ENCODE results near the gene PTK6. TPM values are rescaled to one million over a fixed set of nuclear protein-coding genes. Genes with fewer than 3 reads are reported as not detected.

The PTK6 gene
- total and polyA plus RNA-seq, 2 of the 13 experiments (the other 11 are each of a cell fraction or from before 2014, with no cell fraction given), result 0.08 TPM; not detected in 1

DNA sequence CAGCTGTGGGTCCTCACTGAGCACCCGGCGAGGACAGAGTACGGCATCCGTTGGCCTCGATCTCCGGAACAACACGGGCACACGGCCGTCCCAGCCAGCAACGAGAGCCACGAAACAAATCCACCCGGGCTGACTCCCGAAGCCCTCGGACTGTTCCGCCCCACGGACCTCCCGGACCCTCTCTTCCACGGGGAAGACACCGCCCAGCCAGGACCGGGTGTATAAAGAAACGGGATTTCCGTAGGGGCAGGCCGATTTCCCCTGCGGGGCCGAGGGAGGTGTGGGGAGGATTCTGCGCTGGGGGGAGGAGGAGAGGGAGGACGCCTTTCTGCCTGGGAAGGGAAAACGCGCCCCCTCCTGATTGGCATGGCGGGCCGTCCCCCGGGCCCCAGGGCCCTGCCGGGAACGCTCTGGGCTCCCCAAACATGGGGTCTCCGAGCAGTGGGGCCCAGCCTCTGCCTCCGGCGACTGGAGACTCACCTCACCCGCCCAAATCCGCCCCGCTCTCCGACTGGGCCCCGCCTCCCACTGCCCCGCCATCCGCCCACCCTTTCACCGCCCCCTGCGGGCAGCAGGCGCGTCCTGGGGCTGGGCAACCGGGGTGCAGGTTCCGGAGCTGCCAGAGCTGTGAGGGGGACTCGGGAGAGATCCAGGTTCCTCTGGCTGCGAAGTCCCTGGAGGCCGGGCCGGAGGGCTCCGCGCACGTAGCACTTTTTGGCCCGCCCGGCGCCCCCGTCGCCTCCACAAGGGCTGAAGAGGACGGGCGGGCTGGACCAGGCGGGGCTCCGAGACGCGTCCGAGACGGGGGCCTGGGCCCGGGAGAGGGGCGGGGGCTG, 17.3 kb downstream of the PTK6 start (continued):
- TF ChIP-seq HMG20B (CRISPR knock-in tag; conservative IDR thresholded peaks at IDR 0.05), result no peak
- TF ChIP-seq, protein P1, sequence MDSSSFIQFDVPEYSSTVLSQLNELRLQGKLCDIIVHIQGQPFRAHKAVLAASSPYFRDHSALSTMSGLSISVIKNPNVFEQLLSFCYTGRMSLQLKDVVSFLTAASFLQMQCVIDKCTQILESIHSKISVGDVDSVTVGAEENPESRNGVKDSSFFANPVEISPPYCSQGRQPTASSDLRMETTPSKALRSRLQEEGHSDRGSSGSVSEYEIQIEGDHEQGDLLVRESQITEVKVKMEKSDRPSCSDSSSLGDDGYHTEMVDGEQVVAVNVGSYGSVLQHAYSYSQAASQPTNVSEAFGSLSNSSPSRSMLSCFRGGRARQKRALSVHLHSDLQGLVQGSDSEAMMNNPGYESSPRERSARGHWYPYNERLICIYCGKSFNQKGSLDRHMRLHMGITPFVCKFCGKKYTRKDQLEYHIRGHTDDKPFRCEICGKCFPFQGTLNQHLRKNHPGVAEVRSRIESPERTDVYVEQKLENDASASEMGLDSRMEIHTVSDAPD (CRISPR knock-in tag; IDR thresholded peaks at IDR 0.05), result no peak
- no peak; the same call in 1 of the 2 replicates for TF ChIP-seq MYC (CRISPR knock-in tag; IDR thresholded peaks at IDR 0.05; ENCODE audit: borderline replicate concordance)
- TF ChIP-seq TCF12 (IDR thresholded peaks at IDR 0.05), result no peak
- no peak for TF ChIP-seq TCF12 (CRISPR knock-in tag; IDR thresholded peaks at IDR 0.05)
- no peak for TF ChIP-seq ISL2 (CRISPR knock-in tag; IDR thresholded peaks at IDR 0.05)
- TF ChIP-seq ZNF263 (CRISPR knock-in tag; IDR thresholded peaks at IDR 0.05), result peak; percentile 97
- TF ChIP-seq SCMH1 (CRISPR knock-in tag; IDR thresholded peaks at IDR 0.05; ENCODE audit: borderline replicate concordance), result no peak
- TF ChIP-seq NCOA1 (CRISPR knock-in tag; IDR thresholded peaks at IDR 0.05), result no peak
- TF ChIP-seq, protein P2, sequence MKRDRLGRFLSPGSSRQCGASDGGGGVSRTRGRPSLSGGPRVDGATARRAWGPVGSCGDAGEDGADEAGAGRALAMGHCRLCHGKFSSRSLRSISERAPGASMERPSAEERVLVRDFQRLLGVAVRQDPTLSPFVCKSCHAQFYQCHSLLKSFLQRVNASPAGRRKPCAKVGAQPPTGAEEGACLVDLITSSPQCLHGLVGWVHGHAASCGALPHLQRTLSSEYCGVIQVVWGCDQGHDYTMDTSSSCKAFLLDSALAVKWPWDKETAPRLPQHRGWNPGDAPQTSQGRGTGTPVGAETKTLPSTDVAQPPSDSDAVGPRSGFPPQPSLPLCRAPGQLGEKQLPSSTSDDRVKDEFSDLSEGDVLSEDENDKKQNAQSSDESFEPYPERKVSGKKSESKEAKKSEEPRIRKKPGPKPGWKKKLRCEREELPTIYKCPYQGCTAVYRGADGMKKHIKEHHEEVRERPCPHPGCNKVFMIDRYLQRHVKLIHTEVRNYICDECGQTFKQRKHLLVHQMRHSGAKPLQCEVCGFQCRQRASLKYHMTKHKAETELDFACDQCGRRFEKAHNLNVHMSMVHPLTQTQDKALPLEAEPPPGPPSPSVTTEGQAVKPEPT (CRISPR knock-in tag; IDR thresholded peaks at IDR 0.05; ENCODE audit: low read depth), result no peak
- TF ChIP-seq, protein P3, sequence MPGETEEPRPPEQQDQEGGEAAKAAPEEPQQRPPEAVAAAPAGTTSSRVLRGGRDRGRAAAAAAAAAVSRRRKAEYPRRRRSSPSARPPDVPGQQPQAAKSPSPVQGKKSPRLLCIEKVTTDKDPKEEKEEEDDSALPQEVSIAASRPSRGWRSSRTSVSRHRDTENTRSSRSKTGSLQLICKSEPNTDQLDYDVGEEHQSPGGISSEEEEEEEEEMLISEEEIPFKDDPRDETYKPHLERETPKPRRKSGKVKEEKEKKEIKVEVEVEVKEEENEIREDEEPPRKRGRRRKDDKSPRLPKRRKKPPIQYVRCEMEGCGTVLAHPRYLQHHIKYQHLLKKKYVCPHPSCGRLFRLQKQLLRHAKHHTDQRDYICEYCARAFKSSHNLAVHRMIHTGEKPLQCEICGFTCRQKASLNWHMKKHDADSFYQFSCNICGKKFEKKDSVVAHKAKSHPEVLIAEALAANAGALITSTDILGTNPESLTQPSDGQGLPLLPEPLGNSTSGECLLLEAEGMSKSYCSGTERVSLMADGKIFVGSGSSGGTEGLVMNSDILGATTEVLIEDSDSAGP (CRISPR knock-in tag; IDR thresholded peaks at IDR 0.05; ENCODE audit: borderline replicate concordance), result 0 out of 2 replicates have a peak, but pooled peaks have one; percentile 2
- TF ChIP-seq HNRNPLL (IDR thresholded peaks at IDR 0.05; ENCODE audit: low read depth, low read length, poor library complexity, severe bottlenecking), result peak; percentile 28
- TF ChIP-seq YY1 (IDR thresholded peaks at IDR 0.05; ENCODE audit: insufficient read depth, insufficient replicate concordance, low read depth, low read length), result no peak
- no peak for TF ChIP-seq HOXA5 (CRISPR knock-in tag; IDR thresholded peaks at IDR 0.05)
- TF ChIP-seq, protein P4, sequence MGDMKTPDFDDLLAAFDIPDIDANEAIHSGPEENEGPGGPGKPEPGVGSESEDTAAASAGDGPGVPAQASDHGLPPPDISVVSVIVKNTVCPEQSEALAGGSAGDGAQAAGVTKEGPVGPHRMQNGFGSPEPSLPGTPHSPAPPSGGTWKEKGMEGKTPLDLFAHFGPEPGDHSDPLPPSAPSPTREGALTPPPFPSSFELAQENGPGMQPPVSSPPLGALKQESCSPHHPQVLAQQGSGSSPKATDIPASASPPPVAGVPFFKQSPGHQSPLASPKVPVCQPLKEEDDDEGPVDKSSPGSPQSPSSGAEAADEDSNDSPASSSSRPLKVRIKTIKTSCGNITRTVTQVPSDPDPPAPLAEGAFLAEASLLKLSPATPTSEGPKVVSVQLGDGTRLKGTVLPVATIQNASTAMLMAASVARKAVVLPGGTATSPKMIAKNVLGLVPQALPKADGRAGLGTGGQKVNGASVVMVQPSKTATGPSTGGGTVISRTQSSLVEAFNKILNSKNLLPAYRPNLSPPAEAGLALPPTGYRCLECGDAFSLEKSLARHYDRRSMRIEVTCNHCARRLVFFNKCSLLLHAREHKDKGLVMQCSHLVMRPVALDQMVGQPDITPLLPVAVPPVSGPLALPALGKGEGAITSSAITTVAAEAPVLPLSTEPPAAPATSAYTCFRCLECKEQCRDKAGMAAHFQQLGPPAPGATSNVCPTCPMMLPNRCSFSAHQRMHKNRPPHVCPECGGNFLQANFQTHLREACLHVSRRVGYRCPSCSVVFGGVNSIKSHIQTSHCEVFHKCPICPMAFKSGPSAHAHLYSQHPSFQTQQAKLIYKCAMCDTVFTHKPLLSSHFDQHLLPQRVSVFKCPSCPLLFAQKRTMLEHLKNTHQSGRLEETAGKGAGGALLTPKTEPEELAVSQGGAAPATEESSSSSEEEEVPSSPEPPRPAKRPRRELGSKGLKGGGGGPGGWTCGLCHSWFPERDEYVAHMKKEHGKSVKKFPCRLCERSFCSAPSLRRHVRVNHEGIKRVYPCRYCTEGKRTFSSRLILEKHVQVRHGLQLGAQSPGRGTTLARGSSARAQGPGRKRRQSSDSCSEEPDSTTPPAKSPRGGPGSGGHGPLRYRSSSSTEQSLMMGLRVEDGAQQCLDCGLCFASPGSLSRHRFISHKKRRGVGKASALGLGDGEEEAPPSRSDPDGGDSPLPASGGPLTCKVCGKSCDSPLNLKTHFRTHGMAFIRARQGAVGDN (CRISPR knock-in tag; IDR thresholded peaks at IDR 0.05), result no peak; the same call in 1 of the 2 replicates
- TF ChIP-seq JUN (CRISPR knock-in tag; IDR thresholded peaks at IDR 0.05), result no peak
- no peak for TF ChIP-seq ZNF724P (CRISPR knock-in tag; IDR thresholded peaks at IDR 0.05; ENCODE audit: borderline replicate concordance)
- no peak for TF ChIP-seq YEATS2 (CRISPR knock-in tag; IDR thresholded peaks at IDR 0.05; ENCODE audit: borderline replicate concordance)
- TF ChIP-seq POLR2AphosphoS2 (IDR thresholded peaks at IDR 0.05; ENCODE audit: low read depth, low read length), result no peak

All from HepG2 (cell line).